ENCODE results near the gene RB1.
"Not testable (repeated sequence)": the region's sequence is repeated elsewhere in the genome, so short reads cannot be mapped to it uniquely, and the experiment has no call there.

RB1 gene

DNA sequence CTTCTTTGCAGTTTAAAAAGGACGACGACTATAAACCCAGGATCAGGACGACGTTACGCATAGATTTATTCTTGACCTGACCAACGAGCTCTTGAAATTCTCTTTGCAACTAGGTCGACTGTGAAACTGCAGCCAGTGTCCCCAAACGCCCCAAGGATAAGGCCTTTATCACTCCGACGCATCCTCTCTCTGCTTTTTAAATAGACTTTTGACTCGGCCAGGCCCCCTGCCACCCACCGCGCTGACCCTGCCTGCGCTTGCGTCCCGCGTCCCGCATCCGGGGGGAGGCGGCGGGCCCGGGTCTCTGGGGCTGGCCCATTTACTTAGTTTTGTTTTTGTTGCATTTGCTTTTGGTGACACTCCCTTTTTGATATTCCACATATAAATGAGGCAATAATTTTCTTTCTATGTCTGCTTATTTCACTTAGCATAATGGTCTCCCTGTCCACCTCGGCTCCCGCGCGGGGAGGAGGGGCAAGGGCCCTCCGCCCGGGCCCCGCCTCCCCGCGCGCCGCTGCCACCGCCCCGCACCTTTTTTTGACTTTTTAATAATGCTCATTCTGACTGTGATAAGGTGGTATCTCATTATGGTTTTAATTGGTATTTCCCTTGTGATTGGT lies 17.4 kb downstream of the RB1 start:
- Histone ChIP-seq H3K4me3 (IDR thresholded peaks at IDR 0.05; ENCODE audit: insufficient read depth, low read depth, low read length) (no peak overlapping the region), H2AFZ (ENCODE audit: low read depth) (no peak overlapping the region), H3K4me1 (ENCODE audit: low read depth, poor library complexity, severe bottlenecking) (no peaks in the 10 kb centered on the region), H3K36me3 (ENCODE audit: insufficient read depth) (no peaks in the 10 kb centered on the region), H3K27me3 (ENCODE audit: insufficient read depth, low read depth) (no peaks in the 10 kb centered on the region), H3K79me2 (ENCODE audit: insufficient read depth, low read depth) (no peaks in the 10 kb centered on the region), H3K4me2 (no peak overlapping the region), H4K20me1 (ENCODE audit: insufficient read depth) (no peaks in the 10 kb centered on the region), H3K9ac (no peak overlapping the region), H3K27ac (no peak overlapping the region)
- TF ChIP-seq, protein P1, sequence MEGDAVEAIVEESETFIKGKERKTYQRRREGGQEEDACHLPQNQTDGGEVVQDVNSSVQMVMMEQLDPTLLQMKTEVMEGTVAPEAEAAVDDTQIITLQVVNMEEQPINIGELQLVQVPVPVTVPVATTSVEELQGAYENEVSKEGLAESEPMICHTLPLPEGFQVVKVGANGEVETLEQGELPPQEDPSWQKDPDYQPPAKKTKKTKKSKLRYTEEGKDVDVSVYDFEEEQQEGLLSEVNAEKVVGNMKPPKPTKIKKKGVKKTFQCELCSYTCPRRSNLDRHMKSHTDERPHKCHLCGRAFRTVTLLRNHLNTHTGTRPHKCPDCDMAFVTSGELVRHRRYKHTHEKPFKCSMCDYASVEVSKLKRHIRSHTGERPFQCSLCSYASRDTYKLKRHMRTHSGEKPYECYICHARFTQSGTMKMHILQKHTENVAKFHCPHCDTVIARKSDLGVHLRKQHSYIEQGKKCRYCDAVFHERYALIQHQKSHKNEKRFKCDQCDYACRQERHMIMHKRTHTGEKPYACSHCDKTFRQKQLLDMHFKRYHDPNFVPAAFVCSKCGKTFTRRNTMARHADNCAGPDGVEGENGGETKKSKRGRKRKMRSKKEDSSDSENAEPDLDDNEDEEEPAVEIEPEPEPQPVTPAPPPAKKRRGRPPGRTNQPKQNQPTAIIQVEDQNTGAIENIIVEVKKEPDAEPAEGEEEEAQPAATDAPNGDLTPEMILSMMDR (conservative IDR thresholded peaks at IDR 0.05; ENCODE audit: low read depth, low read length): no peak

DNA sequence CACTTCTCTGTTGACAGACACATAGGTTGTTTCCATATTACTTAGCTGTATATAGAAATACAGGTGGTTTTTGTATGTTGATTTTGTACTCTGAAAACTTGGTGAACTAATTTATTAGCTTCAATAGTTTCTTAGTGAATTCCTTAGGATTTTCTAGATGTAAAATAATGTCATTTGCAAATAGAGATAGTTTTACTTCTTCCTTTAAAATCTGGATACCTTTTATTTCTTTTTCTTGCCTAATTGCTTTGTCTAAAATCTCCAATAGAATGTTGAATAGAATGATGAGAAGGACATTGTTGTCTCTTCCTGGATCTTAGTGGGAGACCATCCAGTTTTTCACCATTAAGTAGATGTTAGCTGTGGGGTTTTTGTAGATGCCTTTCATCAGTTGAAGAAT lies 18.7 kb downstream of the RB1 start:
- TF ChIP-seq, protein P1 (conservative IDR thresholded peaks at IDR 0.05; ENCODE audit: low read depth, low read length): no peak
- Histone ChIP-seq H3K79me2 (ENCODE audit: insufficient read depth, low read depth) (no peaks in the 10 kb centered on the region), H3K4me3 (IDR thresholded peaks at IDR 0.05; ENCODE audit: insufficient read depth, low read depth, low read length) (no peak overlapping the region), H3K36me3 (ENCODE audit: insufficient read depth) (no peaks in the 10 kb centered on the region), H3K9ac (no peak overlapping the region), H3K27me3 (ENCODE audit: insufficient read depth, low read depth) (no peaks in the 10 kb centered on the region), H4K20me1 (ENCODE audit: insufficient read depth) (no peaks in the 10 kb centered on the region), H3K27ac (no peak overlapping the region), H3K4me2 (no peak overlapping the region), H3K4me1 (ENCODE audit: low read depth, poor library complexity, severe bottlenecking) (no peaks in the 10 kb centered on the region), H2AFZ (ENCODE audit: low read depth) (no peak overlapping the region)

DNA sequence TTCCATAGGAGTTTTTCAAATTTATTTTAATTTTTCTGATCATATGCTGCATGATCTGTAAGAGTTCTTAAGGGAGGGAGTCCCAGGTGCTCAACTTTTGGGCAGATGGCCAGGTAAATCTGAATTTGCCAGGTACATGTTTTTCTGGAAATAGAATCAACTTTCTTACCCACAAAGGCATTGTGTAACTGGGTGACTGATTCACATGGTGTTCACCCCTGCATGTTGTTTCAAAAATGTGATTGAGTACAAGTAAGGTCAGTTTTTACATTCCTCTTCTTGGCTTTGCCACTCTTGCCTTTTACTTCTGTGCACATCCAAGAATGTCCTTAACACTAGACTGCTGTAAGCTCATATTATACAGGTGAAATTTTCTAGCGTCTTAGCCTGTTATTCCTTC lies 30.4 kb downstream of the RB1 start:
- no peaks in the 10 kb centered on the region for H3K4me1 ChIP-seq (ENCODE audit: low read depth, poor library complexity, severe bottlenecking)
- H2AFZ ChIP-seq (ENCODE audit: low read depth): no peak overlapping the region
- no peak overlapping the region for H3K27ac ChIP-seq
- H3K36me3 ChIP-seq (ENCODE audit: insufficient read depth): no peaks in the 10 kb centered on the region
- TF ChIP-seq, protein P1 (conservative IDR thresholded peaks at IDR 0.05; ENCODE audit: low read depth, low read length): no peak
- no peaks in the 10 kb centered on the region for H3K79me2 ChIP-seq (ENCODE audit: insufficient read depth, low read depth)
- H3K4me2 ChIP-seq: no peak overlapping the region
- no peaks in the 10 kb centered on the region for H3K27me3 ChIP-seq (ENCODE audit: insufficient read depth, low read depth)
- H4K20me1 ChIP-seq (ENCODE audit: insufficient read depth): no peaks in the 10 kb centered on the region
- H3K9ac ChIP-seq: no peak overlapping the region
- no peak overlapping the region for H3K4me3 ChIP-seq (IDR thresholded peaks at IDR 0.05; ENCODE audit: insufficient read depth, low read depth, low read length)

DNA sequence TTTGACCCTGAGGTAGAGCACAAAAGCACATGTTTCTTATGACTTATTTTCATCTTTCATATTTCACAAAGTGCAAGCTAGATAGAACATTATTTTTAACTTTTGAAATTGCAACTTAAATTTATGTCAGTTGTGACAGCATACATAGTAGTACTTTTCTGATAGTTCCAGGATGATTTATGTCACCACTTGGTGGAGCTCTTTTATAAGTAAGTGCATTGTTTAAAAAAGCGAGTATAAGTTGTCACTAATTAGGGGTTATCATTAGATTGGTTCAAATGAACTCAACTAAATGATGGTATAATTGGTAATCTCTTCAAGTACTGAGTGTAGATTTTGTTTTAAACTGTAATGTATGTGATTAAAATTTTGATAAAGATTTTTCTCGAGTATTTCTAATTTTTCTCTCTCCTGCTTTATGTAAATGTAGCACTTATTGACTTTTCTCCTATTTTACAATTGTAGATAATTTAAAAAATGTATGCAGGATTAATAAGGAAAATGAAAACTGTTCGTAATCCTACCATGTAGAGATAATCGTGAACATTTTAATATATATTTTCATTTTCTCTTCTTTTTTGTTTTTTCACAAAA lies 31.1 kb downstream of the RB1 start:
- no peaks in the 10 kb centered on the region for H3K36me3 ChIP-seq (ENCODE audit: insufficient read depth)
- no peak overlapping the region for H3K4me3 ChIP-seq (IDR thresholded peaks at IDR 0.05; ENCODE audit: insufficient read depth, low read depth, low read length)
- H3K4me2 ChIP-seq: no peak overlapping the region
- no peaks in the 10 kb centered on the region for H3K27me3 ChIP-seq (ENCODE audit: insufficient read depth, low read depth)
- H4K20me1 ChIP-seq (ENCODE audit: insufficient read depth): no peaks in the 10 kb centered on the region
- no peaks in the 10 kb centered on the region for H3K79me2 ChIP-seq (ENCODE audit: insufficient read depth, low read depth)
- H3K4me1 ChIP-seq (ENCODE audit: low read depth, poor library complexity, severe bottlenecking): no peaks in the 10 kb centered on the region
- TF ChIP-seq, protein P1 (conservative IDR thresholded peaks at IDR 0.05; ENCODE audit: low read depth, low read length): peak; percentile 69
- H3K27ac ChIP-seq: no peak overlapping the region
- no peak overlapping the region for H3K9ac ChIP-seq
- H2AFZ ChIP-seq (ENCODE audit: low read depth): no peak overlapping the region

DNA sequence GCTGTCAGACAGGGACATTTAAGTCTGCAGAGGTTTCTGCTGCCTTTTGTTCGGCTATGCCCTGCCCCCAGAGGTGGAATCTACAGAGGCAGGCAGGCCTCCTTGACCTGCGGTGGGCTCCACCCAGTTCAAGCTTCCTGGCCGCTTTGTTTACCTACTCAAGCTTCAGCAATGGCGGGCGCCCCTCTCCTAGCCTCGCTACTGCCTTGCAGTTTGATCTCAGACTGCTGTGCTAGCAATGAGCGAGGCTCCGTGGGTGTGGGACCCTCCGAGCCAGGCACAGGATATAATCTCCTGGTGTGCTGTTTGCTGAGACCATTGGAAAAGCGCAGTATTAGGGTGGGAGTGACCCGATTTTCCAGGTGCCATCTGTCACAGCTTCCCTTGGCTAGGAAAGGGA lies 35.6 kb downstream of the RB1 start:
- H3K9ac ChIP-seq; H2AFZ ChIP-seq (ENCODE audit: low read depth); H3K4me3 ChIP-seq (IDR thresholded peaks at IDR 0.05; ENCODE audit: insufficient read depth, low read depth, low read length); H3K79me2 ChIP-seq (ENCODE audit: insufficient read depth, low read depth); H3K36me3 ChIP-seq (ENCODE audit: insufficient read depth); H4K20me1 ChIP-seq (ENCODE audit: insufficient read depth); H3K27ac ChIP-seq; H3K27me3 ChIP-seq (ENCODE audit: insufficient read depth, low read depth); H3K4me1 ChIP-seq (ENCODE audit: low read depth, poor library complexity, severe bottlenecking); H3K4me2 ChIP-seq: not testable (repeated sequence)
